GM12891 (cell line): ENCODE data around the gene SSTR5.

Source experiments
- POLR2AphosphoS5 ChIP-seq: IDR thresholded peaks from 2 replicates; pipeline ENCODE4 v1.6.1; 2011; ENCODE audit warnings: low read depth, low read length, control low read depth
- TAF1 ChIP-seq: IDR thresholded peaks from 2 replicates; pipeline ENCODE4 v1.6.1; 2011; ENCODE audit warnings: low read depth, low read length, control low read depth

GRCh38 chr16:1121601-1122397, 49.3 kb downstream of the SSTR5 start:
- no peak for TF ChIP-seq POLR2AphosphoS5
- TF ChIP-seq TAF1: no peak
